Activated CD4-positive, CD25-positive, alpha-beta regulatory T cell treated with anti-CD3 and anti-CD28 coated beads, Interleukin-2, amount 50 U/mL, for 72 hours (primary cell): ENCODE data around the gene DOK7.
"Not testable (repeated sequence)": the region's sequence is repeated elsewhere in the genome, so short reads cannot be mapped to it uniquely, and the experiment has no call there.

Source experiments
- DNase-seq: peaks from one replicate; pipeline ENCODE4 v3.0.0; 2021

The DOK7 gene

GRCh38 chr4:3511601-3512000, 48.5 kb downstream of the DOK7 start:
- DNase-seq = not testable (repeated sequence)

- DNase-seq = no peak
Observed at GRCh38 chr4:3512279-3512678, 49.2 kb downstream of the DOK7 start.

GRCh38 chr4:3512719-3513118, 49.6 kb downstream of the DOK7 start:
- no peak for DNase-seq

GRCh38 chr4:3513807-3514206, 50.7 kb downstream of the DOK7 start:
- DNase-seq = no peak

- no peak for DNase-seq
Observed at GRCh38 chr4:3514221-3514780, 51.2 kb downstream of the DOK7 start.

- no peak for DNase-seq
Observed at GRCh38 chr4:3514806-3515501, 51.8 kb downstream of the DOK7 start.

- no peak for DNase-seq
Observed at GRCh38 chr4:3515646-3516045, 52.5 kb downstream of the DOK7 start.

GRCh38 chr4:3516061-3516835, 53.1 kb downstream of the DOK7 start:
- no peak for DNase-seq

GRCh38 chr4:3516836-3517730, 54.0 kb downstream of the DOK7 start:
- DNase-seq = no peak

GRCh38 chr4:3517731-3518510, 54.8 kb downstream of the DOK7 start:
- no peak for DNase-seq

GRCh38 chr4:3518511-3518880, 55.4 kb downstream of the DOK7 start:
- no peak for DNase-seq

- DNase-seq = no peak
Observed at GRCh38 chr4:3518941-3519340, 55.8 kb downstream of the DOK7 start.

- no peak for DNase-seq
Observed at GRCh38 chr4:3519468-3520264, 56.6 kb downstream of the DOK7 start.

GRCh38 chr4:3520276-3520675, 57.2 kb downstream of the DOK7 start:
- no peak for DNase-seq

GRCh38 chr4:3520796-3521600, 57.9 kb downstream of the DOK7 start:
- no peak for DNase-seq

GRCh38 chr4:3521621-3522325, 58.7 kb downstream of the DOK7 start:
- no peak for DNase-seq

- DNase-seq = no peak
Observed at GRCh38 chr4:3522326-3522640, 59.2 kb downstream of the DOK7 start.

GRCh38 chr4:3522651-3523050, 59.5 kb downstream of the DOK7 start:
- no peak for DNase-seq

GRCh38 chr4:3523146-3523627, 60.1 kb downstream of the DOK7 start:
- no peak for DNase-seq

GRCh38 chr4:3523628-3524221, 60.6 kb downstream of the DOK7 start:
- no peak for DNase-seq
